A549 (cell line): ENCODE measurements around the gene ZNF287. TPM values are rescaled to one million over a fixed set of nuclear protein-coding genes. Genes with fewer than 3 reads are reported as not detected.
A peak's percentile ranks its signal among the peaks of the same experiment; 100 is the strongest.
"Not testable (repeated sequence)": the region's sequence is repeated elsewhere in the genome, so short reads cannot be mapped to it uniquely, and the experiment has no call there.

ENCODE experiments used
- ATAC-seq, 2 experiments: fragments of 200-7000 bp in 1 of 2; fragments of >200 bp in 1 of 2; cut with Nextera tagmentation in 1 of 2; cut with Tn5 transposase in 1 of 2; 3 replicates each; pipeline versions ENCODE4 v1.8.0 to v1.9.1; 2018 to 2020; ENCODE audit warnings: mild to moderate bottlenecking in 1 of 2, moderate library complexity in 1 of 2
- CTCF ChIA-PET: fragments of 300-600 bp; sonication (Branson Sonifier 250); formaldehyde crosslinking; extraction: SDS; loops from one replicate; lab custom pipeline; 2021; ENCODE audit warnings: antibody characterized with exemption, inconsistent platforms; lab: Yijun Ruan, JAX
- POLR2A ChIA-PET: fragments of 350-600 bp; formaldehyde crosslinking; extraction: SDS; loops from one replicate; lab custom pipeline; 2021; ENCODE audit warnings: antibody characterized with exemption, inconsistent platforms; lab: Yijun Ruan, JAX
- DNase-seq, 2 experiments: peaks; one replicate each; pipeline versions ENCODE4 v3.0.0 to v3.0.0-alpha.2; 2011 to 2016; ENCODE audit warnings: low read depth in 1 of 2, low spot score in 1 of 2
- FAIRE-seq: peaks from 2 replicates; lab custom pipeline; 2011; peaks lifted over from hg19 to GRCh38; lab: Jason Lieb, UNC
- H3K27ac ChIP-seq, 2 experiments: fragments of >200 bp; sonication (Bioruptor Twin); formaldehyde crosslinking; 3 replicates each; pipeline ENCODE4 v1.5.1; 2016 to 2017
- H3K4me1 ChIP-seq: fragments of >200 bp; sonication (Bioruptor Twin); formaldehyde crosslinking; 3 replicates; pipeline ENCODE4 v1.6.1; 2016
- H3K4me2 ChIP-seq: fragments of >200 bp; sonication (Bioruptor Twin); formaldehyde crosslinking; 3 replicates; pipeline ENCODE4 v1.6.1; 2016
- H3K4me3 ChIP-seq: fragments of >200 bp; sonication (Bioruptor Twin); formaldehyde crosslinking; 3 replicates; pipeline ENCODE4 v1.5.1; 2016
- H3K9me3 ChIP-seq: fragments of >200 bp; sonication (Bioruptor Twin); formaldehyde crosslinking; 3 replicates; pipeline ENCODE4 v1.6.1; 2016
- ATOH8 ChIP-seq: fragments of 250-450 bp; sonication (Bioruptor Pico); IDR thresholded peaks from 2 replicates; pipeline ENCODE4 v1.5.0; 2020; ENCODE audit warnings: low read depth, mild to moderate bottlenecking, moderate library complexity
- CEBPB ChIP-seq, 2 experiments: fragments of >200 bp in 1 of 2; sonication (Bioruptor Twin) in 1 of 2; formaldehyde crosslinking in 1 of 2; IDR thresholded peaks; 2 replicates each; pipeline ENCODE4 v1.6.1; 2012 to 2016
- FOSB ChIP-seq: fragments of 250-450 bp; sonication (Bioruptor Pico); IDR thresholded peaks from 2 replicates; pipeline ENCODE4 v1.5.0; 2020; ENCODE audit warnings: mild to moderate bottlenecking, moderate library complexity
- FOSL2 ChIP-seq, 2 experiments: fragments of 450-650 bp in 1 of 2; fragments of >200 bp in 1 of 2; sonication (Bioruptor Twin) in 1 of 2; formaldehyde crosslinking; IDR thresholded peaks; 2 replicates each; pipeline versions ENCODE4 v1.5.0 to v1.6.1; 2016 to 2020; ENCODE audit warnings: mild to moderate bottlenecking in 1 of 2, moderate library complexity in 1 of 2
- GATA3 ChIP-seq: IDR thresholded peaks from 2 replicates; pipeline ENCODE4 v1.6.1; 2012; ENCODE audit warnings: borderline replicate concordance
- HDAC2 ChIP-seq: fragments of 200-600 bp; sonication (generic); IDR thresholded peaks from 2 replicates; pipeline ENCODE4 v1.6.1; 2016
- HOXB13 ChIP-seq: fragments of 250-450 bp; sonication (Bioruptor Pico); IDR thresholded peaks from 2 replicates; pipeline ENCODE4 v1.5.0; 2020; ENCODE audit warnings: low read depth, mild to moderate bottlenecking, moderate library complexity
- MAFK ChIP-seq: fragments of 450-650 bp; IDR thresholded peaks from 2 replicates; pipeline ENCODE4 v1.6.1; 2014; ENCODE audit not compliant: partially characterized antibody
- NFE2L2 ChIP-seq: fragments of 150-350 bp; conservative IDR thresholded peaks from 2 replicates; pipeline ENCODE4 v1.6.1; 2014; ENCODE audit warnings: low read length
- PHF8 ChIP-seq: fragments of 200-600 bp; sonication (generic); IDR thresholded peaks from 2 replicates; pipeline ENCODE4 v1.6.1; 2016; ENCODE audit warnings: low read depth, mild to moderate bottlenecking, antibody characterized with exemption, moderate library complexity, borderline replicate concordance
- RAD21 ChIP-seq, 2 experiments: fragments of >200 bp in 1 of 2; sonication (Bioruptor Twin) in 1 of 2; formaldehyde crosslinking in 1 of 2; IDR thresholded peaks in 1 of 2; conservative IDR thresholded peaks in 1 of 2; 2 replicates in 1 of 2; 3 replicates in 1 of 2; pipeline ENCODE4 v1.6.1; 2012 to 2018; ENCODE audit warnings: inconsistent platforms in 1 of 2
- REST ChIP-seq: fragments of 200-600 bp; sonication (generic); IDR thresholded peaks from 2 replicates; pipeline ENCODE4 v1.6.1; 2016; ENCODE audit warnings: antibody characterized with exemption, mild to moderate bottlenecking, moderate library complexity
- RFX5 ChIP-seq: fragments of 450-650 bp; IDR thresholded peaks from 2 replicates; pipeline ENCODE4 v1.7.1; 2014; ENCODE audit warnings: antibody characterized with exemption, mild to moderate bottlenecking, moderate library complexity
- SMC3 ChIP-seq: fragments of >200 bp; sonication (Bioruptor Twin); formaldehyde crosslinking; IDR thresholded peaks from 3 replicates; pipeline ENCODE4 v1.6.1; 2018; ENCODE audit warnings: inconsistent platforms
- ZSCAN20 ChIP-seq: fragments of 250-450 bp; sonication (Bioruptor Pico); IDR thresholded peaks from 2 replicates; pipeline ENCODE4 v1.8.0; 2022; ENCODE audit warnings: mild to moderate bottlenecking, moderate library complexity
- WGBS: methylation state at CpG from one replicate; pipeline ENCODE4 v1.1.6; 2017; ENCODE audit errors: missing lambda C conversion rate; 5-methylcytosine and 5-hydroxymethylcytosine counted together
- polyA plus RNA-seq, 4 experiments: library from polyadenylated mRNA; depleted of rRNA in 3 of 4; stranded (reverse); fragments of >200 nt; fragmentation: RNase III in 1 of 4; extraction: RNeasy Plus Mini Kit Qiagen cat#74134 plus additional on column Dnase treatment in 1 of 4; gene quantifications; 2 replicates in 3 of 4; 3 replicates in 1 of 4; pipeline ENCODE4 v1.2.3, GENCODE V29; 2011 to 2017
- TF ChIP-seq, protein P1 (sequence below): IDR thresholded peaks from 2 replicates; pipeline ENCODE4 v1.6.1; 2012
- TF ChIP-seq, protein P2 (sequence below): fragments of >200 bp; sonication (Bioruptor Twin); formaldehyde crosslinking; IDR thresholded peaks from 3 replicates; pipeline ENCODE4 v1.5.1; 2016

ZNF287 gene
- polyA plus RNA-seq, 2 of the 4 experiments (the other 2 are of a cell fraction) = 13.5 to 16.7 TPM

- no peak for TF ChIP-seq PHF8
- no peak for TF ChIP-seq NFE2L2
- DNase-seq = no peak
- CTCF ChIA-PET = interaction anchor here (1.2 to 22.9 kb wide), 4 partner anchors 8 to 166 kb away, joined by 4 to 589 read pairs (median 36); no protein-coding TSS in a partner anchor
- no peak overlapping the region for H3K4me2 ChIP-seq
- WGBS = 78% methylated on average over 4 of the region's 4 CpGs
- H3K4me1 ChIP-seq = no peaks in the 10 kb centered on the region
- ATAC-seq = no peak
- no peak overlapping the region for H3K27ac ChIP-seq
- POLR2A ChIA-PET = no interaction called here
- H3K9me3 ChIP-seq = peaks cover 5% of the 10 kb centered on the region; the same call in 2 of the 3 replicates
- H3K4me3 ChIP-seq = no peak overlapping the region
- FAIRE-seq = no peak
These were observed 39.1 kb downstream of the ZNF287 start for GRCh38 chr17:16529906-16530305.

- H3K4me1 ChIP-seq = no peaks in the 10 kb centered on the region
- CTCF ChIA-PET = interaction anchor here (0.7 to 22.9 kb wide), 5 partner anchors 18 to 163 kb away, joined by 3 to 589 read pairs (median 5); no protein-coding TSS in a partner anchor
- DNase-seq = no peak
- no peak for FAIRE-seq
- H3K4me3 ChIP-seq = no peak overlapping the region
- POLR2A ChIA-PET = no interaction called here
- H3K4me2 ChIP-seq = no peak overlapping the region
- TF ChIP-seq FOSL2 (IDR thresholded peaks at IDR 0.05) (no peak), FOSL2 (CRISPR knock-in tag; IDR thresholded peaks at IDR 0.05) (no peak), RFX5 (no peak), ATOH8 (CRISPR knock-in tag) (no peak), HDAC2 (no peak), REST (no peak)
- 0 out of 3 replicates have a peak, but pooled peaks cover 2% of the 10 kb centered on the region for H3K9me3 ChIP-seq
- 35% methylated on average over 4 of the region's 4 CpGs for WGBS
- no peak for ATAC-seq
- H3K27ac ChIP-seq = no peak overlapping the region
These were observed 41.7 kb downstream of the ZNF287 start for GRCh38 chr17:16527298-16527697.

DNA sequence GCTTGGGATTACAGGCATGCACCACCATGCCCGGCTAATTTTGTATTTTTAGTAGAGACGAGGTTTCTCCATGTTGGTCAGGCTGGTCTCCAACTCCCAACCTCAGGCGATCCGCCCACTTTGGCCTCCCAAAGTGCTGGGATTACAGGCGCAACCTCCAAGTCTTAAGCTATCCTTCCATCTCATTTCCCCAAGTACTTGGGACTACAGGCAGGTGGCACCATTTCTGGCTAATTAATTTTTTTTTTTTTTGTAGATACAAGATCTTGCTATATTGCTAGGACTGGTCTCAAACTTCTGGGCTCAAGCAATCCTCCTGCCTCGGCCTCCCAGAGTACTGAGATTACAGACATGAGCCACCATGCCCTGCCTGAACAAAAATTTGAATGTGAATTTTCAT is 43.4 kb downstream of the ZNF287 start:
- H3K27ac ChIP-seq, H3K9me3 ChIP-seq, H3K4me2 ChIP-seq, H3K4me1 ChIP-seq, FAIRE-seq, ATAC-seq, H3K4me3 ChIP-seq: not testable (repeated sequence)
- ChIA-PET CTCF (interaction anchor here (0.6 to 22.9 kb wide), 6 partner anchors 16 to 170 kb away, joined by 3 to 589 read pairs (median 10); no protein-coding TSS in a partner anchor), POLR2A (interaction anchor here (2.0 kb wide), 1 partner anchor 10 kb away, joined by 10 read pairs; no protein-coding TSS in a partner anchor)
- 46% methylated on average over 6 of the region's 6 CpGs for WGBS
- peak in 1 of 2 experiments; percentile 23 for DNase-seq

- H3K4me1 ChIP-seq = peaks cover 17% of the 10 kb centered on the region
- CTCF ChIA-PET = interaction anchor here (0.6 to 22.9 kb wide), 53 partner anchors 12 to 458 kb away, joined by 3 to 589 read pairs (median 6); partner anchors contain the start of genes CENPV and LRRC75A
- peak overlapping the region; percentile 58 to 80 for H3K27ac ChIP-seq
These were observed 47.8 kb downstream of the ZNF287 start for GRCh38 chr17:16521070-16521727.

More at GRCh38 chr17:16521070-16521727, 47.8 kb downstream of the ZNF287 start:
- H3K9me3 ChIP-seq = no peaks in the 10 kb centered on the region
- POLR2A ChIA-PET = interaction anchor here (0.7 to 1.3 kb wide), 6 partner anchors 15 to 306 kb away, joined by 3 to 10 read pairs (median 6); partner anchors contain the start of genes NCOR1 and UBB
- peak overlapping the region; percentile 59 for H3K4me2 ChIP-seq
- FAIRE-seq (peak; percentile 86), DNase-seq (peak; percentile 95 to 98), ATAC-seq (peak; percentile 95 to 97)
- TF ChIP-seq ZSCAN20 (CRISPR knock-in tag) (no peak), NFE2L2 (peak; percentile 16; the same call in 1 of the 2 replicates), CEBPB (IDR thresholded peaks at IDR 0.05) (peak in 1 of 2 experiments; percentile 16; a peak in 1 of 4 replicates), MAFK (peak; percentile 60), SMC3 (peak; percentile 96), RAD21 (conservative IDR thresholded peaks at IDR 0.05 in 1 of 2, IDR thresholded peaks at IDR 0.05 in 1 of 2) (peak; percentile 98 to 100), FOSB (CRISPR knock-in tag) (no peak), GATA3 (no peak), HOXB13 (CRISPR knock-in tag) (no peak)
- TF ChIP-seq, protein P1, sequence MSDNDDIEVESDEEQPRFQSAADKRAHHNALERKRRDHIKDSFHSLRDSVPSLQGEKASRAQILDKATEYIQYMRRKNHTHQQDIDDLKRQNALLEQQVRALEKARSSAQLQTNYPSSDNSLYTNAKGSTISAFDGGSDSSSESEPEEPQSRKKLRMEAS = peak; percentile 34; the same call in 1 of the 2 replicates
- TF ChIP-seq, protein P2, sequence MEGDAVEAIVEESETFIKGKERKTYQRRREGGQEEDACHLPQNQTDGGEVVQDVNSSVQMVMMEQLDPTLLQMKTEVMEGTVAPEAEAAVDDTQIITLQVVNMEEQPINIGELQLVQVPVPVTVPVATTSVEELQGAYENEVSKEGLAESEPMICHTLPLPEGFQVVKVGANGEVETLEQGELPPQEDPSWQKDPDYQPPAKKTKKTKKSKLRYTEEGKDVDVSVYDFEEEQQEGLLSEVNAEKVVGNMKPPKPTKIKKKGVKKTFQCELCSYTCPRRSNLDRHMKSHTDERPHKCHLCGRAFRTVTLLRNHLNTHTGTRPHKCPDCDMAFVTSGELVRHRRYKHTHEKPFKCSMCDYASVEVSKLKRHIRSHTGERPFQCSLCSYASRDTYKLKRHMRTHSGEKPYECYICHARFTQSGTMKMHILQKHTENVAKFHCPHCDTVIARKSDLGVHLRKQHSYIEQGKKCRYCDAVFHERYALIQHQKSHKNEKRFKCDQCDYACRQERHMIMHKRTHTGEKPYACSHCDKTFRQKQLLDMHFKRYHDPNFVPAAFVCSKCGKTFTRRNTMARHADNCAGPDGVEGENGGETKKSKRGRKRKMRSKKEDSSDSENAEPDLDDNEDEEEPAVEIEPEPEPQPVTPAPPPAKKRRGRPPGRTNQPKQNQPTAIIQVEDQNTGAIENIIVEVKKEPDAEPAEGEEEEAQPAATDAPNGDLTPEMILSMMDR = peak; percentile 99
- no peak overlapping the region for H3K4me3 ChIP-seq
- 29% methylated on average over 7 of the region's 7 CpGs for WGBS
